ELR (cell line): ENCODE measurements around the gene CBLN1.
A peak's percentile ranks its signal among the peaks of the same experiment; 100 is the strongest.

Experiments used
- DNase-seq: peaks from one replicate; pipeline ENCODE4 v3.0.0-alpha.2; 2015; ENCODE audit warnings: low read depth

CBLN1 gene

GRCh38 chr16:49281480-49281842, at the start of gene CBLN1:
TSS of gene CBLN1 (minus strand) at chr16:49281838. CDS start at chr16:49281465, 373 bp downstream.
- no peak for DNase-seq

GRCh38 chr16:49330562-49331201, 49.0 kb upstream of the CBLN1 start:
- no peak for DNase-seq

- no peak for DNase-seq
Measured at GRCh38 chr16:49328325-49328724, 46.7 kb upstream of the CBLN1 start.

- no peak for DNase-seq
Measured at GRCh38 chr16:49327466-49327865, 45.8 kb upstream of the CBLN1 start.

- DNase-seq = no peak
Measured at GRCh38 chr16:49324703-49325102, 43.1 kb upstream of the CBLN1 start.

GRCh38 chr16:49315602-49316001, 34.0 kb upstream of the CBLN1 start:
- no peak for DNase-seq

GRCh38 chr16:49312389-49312985, 30.8 kb upstream of the CBLN1 start:
- no peak for DNase-seq

GRCh38 chr16:49311823-49312222, 30.2 kb upstream of the CBLN1 start:
- DNase-seq = no peak

- DNase-seq = peak; percentile 0
Measured at GRCh38 chr16:49307176-49307575, 25.5 kb upstream of the CBLN1 start.

- DNase-seq = no peak
Measured at GRCh38 chr16:49305406-49305805, 23.8 kb upstream of the CBLN1 start.

- DNase-seq = no peak
Measured at GRCh38 chr16:49292413-49292812, 10.8 kb upstream of the CBLN1 start.

- DNase-seq = no peak
Measured at GRCh38 chr16:49287572-49287971, 5.9 kb upstream of the CBLN1 start.

GRCh38 chr16:49284962-49285361, 3.3 kb upstream of the CBLN1 start:
- no peak for DNase-seq

GRCh38 chr16:49283376-49284049, 1.9 kb upstream of the CBLN1 start:
- no peak for DNase-seq

GRCh38 chr16:49282690-49283375, 1.2 kb upstream of the CBLN1 start:
- no peak for DNase-seq

GRCh38 chr16:49281843-49282642, 405 bp upstream of the CBLN1 start:
- no peak for DNase-seq

- no peak for DNase-seq
Measured at GRCh38 chr16:49280841-49281371, 732 bp downstream of the CBLN1 start.

- DNase-seq = no peak
Measured at GRCh38 chr16:49280105-49280741, 1.4 kb downstream of the CBLN1 start.

- DNase-seq = no peak
Measured at GRCh38 chr16:49278944-49279725, 2.5 kb downstream of the CBLN1 start.

GRCh38 chr16:49278567-49278827, 3.1 kb downstream of the CBLN1 start:
- DNase-seq = no peak
